ENCODE results near the gene CACNB4.

CACNB4 gene

DNA sequence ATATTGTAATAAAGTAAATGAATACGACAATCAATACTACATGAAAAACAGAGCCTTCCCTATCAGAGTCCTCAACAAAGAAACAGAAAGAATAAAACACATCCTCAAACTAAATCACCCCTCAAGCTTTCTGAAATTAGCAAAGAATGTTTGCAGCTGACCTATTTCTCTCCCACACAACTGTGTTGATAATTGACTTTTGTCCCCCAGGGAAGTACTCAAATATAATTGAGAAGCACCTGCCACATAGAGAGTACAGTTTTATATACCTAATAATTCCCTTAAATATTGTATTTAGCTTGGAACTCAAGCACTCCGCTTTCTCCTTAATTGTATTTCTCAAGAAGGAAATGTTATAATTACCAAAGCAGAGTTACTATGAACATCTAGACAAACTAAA is 12.6 kb downstream of the CACNB4 start:
- DNase-seq, result no peak

DNA sequence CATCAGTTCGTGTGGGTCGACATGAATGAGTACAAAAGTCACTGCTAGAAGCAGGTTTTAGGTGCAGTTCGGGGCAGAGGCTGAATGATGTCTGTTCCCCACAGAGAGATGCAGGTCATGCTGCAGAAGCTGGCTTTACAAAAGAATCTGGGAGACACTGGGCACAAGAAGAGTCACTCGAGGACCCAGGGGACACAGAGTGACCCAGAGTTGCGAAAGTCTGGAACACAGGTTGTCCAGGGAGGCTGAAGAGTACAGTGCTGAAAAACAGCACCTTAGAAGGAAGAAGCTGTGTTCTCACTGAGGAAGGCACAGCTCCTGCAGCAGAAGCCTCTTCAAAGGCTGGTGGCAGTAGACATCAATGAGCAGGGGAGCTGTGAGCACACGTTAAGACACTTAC is 14.8 kb downstream of the CACNB4 start:
- no peak for DNase-seq

DNA sequence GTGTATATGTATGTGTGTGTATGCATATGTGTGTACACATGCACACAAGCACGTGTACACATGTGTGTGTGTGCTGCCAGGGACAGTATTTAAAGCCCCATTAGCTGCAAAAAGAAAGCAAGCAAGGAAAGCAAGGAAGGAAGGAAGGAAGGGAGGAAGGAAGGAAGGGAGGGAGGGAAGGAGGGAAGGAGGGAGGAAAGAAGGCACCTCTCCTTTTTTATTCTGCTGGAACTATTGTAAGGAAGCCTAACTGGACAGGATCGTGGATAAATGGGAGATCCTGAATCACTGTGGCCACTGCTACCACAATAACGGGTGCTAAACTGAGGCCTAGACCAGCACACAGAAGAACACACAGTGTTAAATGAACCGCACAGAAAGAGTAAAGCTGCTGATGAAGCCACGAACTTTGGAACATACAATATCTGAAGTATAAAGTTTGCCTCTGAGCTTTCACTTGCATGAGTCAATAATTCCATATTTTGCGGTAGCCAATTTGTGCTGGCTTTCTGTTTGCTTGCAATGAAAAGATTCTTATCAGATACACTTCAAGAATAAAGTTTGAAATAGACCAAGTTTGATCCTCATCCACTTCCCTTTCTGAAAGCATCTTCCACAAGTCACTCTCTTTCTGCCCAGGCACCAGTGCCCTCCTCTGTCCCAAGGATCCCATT is 15.5 kb downstream of the CACNB4 start:
- DNase-seq, result no peak

DNA sequence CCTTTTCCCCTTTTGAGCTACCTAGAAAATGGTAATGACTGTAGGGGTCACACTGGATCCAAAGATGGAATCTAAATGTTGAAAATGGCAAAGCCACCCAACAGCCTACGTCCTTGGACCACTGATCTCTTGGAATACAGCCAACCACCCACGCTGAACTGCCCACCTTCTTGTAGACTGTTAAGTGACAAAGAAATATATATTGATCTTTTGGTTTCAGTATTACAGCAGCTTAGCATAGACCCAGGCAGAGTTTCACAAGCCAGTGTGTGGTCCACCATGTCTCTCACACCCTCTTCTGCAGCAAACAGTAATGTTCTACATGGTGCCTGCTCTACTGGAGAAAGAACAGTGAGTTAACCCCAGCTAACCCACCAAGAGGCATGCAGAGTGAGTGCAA is 20.2 kb downstream of the CACNB4 start:
- no peak for DNase-seq

DNA sequence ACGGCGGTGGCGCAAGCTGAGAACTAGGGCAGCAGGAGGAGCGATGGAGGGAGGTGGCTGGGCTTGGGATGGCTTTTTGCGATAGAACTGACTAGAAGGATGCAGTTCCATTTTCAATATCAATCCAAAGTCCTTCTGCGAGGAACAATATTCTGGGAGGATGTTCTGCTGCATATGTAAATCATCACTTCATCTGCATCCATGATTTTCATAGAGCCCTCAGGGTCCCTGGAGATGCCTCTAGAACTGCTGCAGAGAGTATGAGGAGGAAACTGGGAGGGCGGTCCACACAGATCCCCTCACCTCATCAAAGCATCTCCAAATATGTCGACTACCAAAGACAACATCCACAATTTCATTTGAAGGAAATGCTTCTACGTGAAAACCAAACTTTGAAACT is 20.8 kb downstream of the CACNB4 start:
- no peak for DNase-seq

DNA sequence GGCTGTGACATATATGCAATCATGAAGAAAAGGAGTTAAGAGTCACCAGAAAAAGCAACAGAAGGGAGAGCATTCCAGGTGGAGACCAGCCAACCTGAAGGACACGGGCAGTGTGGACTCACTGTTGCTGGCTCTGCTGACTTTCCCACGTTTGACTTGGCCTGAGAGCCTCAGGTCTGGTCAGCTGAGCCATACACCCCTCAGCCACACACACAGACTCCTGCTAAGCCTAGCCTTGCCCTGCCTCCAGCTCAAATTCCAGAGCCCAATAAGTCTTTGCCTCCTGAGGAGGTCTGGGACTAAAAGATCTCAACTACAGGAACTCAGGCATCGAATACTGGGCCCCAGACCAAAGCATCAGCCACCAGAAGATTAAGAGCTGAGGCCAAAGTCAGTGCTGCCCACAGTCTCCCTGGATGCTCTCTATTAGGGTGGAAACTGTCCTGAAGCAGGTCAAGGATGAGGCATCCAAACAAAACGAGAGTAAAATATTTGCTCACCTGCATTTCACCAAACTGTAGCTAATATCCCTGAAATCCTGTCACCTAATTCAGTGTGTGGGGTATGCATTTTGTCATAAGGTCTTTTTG is 23.3 kb downstream of the CACNB4 start:
- no peak for DNase-seq

DNA sequence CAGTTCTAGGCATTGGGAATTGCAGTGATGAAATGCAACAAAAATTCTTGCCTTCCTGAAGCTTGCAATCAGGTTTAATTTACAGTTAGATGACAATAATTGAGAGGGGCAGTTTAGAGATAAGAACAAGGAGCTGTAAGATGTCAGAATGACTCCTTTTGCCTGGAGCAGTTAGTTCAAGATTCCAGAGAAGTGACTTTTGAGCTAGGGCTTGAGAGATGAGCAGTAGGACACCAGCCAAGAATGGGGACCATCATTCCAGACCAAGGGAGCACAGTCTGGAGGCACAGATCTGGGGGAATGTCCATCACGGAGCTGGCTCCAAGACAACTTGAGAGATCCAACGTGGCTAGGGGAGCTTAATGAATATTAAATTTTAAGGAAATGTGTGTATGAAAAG is 26.8 kb downstream of the CACNB4 start:
- no peak for DNase-seq

DNA sequence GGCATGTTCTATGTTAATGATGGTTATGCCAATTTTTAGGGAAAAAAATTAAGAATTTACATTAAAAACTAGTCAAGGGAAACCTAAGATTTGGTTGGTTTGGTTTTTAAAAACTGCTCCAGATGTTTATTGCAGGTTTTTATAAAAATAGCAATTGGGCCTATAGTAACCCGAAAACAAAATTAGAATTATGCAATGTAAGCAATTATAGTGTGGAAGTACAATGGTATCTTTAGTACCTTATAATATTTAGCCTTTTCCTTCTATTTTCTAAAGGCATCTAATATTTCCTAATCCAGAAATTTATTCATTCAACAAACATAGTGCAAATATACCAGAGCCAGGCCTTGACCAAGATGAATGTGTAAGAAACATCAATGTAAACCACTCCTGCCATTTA is 27.3 kb downstream of the CACNB4 start:
- no peak for DNase-seq

DNA sequence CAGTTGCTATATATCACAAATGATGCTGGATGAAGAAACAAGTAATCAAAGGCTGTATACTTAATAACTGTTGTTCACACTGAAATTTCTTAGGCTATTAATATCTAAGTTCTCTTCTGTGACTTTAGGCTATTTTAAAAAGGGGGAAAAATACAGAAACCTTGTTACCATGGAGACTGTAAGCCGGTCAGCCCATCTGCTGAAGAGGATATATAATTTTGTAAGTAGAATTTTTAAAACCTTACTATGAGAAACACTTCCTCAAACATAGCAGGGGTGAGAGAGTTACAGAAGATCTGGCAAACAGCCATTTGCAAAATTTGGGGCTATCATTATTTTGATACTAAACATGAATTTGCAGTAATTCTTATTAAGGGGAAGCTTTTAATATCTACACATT is 27.8 kb downstream of the CACNB4 start:
- no peak for DNase-seq

DNA sequence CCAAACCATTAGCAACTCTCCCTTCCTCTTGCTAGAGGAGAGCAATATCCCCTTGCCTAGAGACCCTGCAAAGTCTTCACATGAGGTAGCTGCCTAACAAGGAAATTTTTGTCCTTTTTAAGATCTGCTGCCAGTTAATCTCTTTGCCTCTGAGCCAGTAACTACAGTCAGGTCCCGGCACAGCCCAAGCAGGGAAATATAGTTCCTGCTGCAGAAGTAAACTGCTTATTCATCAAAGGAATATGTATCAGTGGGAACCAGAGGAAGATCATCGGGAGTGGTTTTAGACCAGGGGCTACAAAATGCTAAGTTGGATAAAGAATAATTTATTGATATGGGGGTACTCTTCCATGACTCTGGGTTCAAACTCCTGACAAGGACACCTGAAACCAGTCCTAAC is 30.6 kb downstream of the CACNB4 start:
- no peak for DNase-seq

DNA sequence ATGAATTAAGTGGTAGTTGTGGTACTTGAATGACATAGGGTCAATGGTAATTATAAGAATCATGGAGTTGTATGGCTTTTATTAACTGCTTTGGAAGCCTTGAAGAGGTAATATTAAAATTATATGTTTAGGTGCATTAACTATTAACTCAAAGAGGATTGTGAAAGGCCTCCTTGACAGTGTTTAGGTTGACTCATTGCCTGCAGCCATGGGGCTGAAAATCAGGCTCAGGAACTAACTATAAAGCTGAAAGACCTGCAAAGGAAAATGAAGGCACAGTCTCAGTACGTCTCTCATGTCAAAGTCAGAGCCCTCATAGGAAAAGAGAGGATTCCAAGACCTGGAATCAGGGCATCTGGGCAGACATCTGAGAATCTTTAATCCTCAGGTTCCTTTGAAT is 31.0 kb downstream of the CACNB4 start:
- DNase-seq, result no peak

DNA sequence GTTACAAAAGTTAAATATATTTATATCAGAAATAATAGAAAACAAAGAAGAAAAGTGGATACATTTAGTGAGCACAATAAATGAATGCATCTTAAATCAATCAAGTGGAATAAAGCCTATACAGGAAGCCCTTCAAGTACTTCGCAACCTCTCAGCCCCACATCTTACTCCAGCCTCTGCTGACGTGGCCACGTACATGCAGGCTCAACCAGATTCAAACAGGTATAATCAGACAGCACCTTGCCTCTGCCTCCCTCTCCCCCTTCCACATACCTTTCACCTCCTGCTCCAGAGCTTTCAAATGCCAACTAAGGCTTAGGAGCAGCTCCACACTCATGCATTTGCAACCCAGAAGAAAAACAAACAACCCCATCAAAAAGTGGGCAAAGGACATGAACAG is 32.9 kb downstream of the CACNB4 start:
- DNase-seq, result no peak

DNA sequence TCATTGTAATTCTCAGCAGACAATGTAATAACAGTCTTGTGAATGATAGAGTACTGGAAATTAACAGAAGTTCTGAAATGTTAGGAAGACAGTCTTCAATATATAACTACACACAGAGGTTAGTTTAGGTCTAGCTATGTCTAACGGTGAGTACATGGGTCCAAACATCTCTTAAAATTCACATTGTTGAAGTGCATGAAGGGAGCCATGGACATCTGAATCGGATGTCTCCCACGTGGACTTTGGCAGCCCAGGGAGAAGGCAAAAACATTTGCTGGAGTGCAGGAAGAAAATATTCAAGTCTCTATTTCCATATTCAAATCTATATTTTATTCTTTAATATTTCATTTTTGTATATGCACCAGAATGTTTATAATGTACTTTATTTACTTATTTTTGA is 34.8 kb downstream of the CACNB4 start:
- DNase-seq, result no peak

DNA sequence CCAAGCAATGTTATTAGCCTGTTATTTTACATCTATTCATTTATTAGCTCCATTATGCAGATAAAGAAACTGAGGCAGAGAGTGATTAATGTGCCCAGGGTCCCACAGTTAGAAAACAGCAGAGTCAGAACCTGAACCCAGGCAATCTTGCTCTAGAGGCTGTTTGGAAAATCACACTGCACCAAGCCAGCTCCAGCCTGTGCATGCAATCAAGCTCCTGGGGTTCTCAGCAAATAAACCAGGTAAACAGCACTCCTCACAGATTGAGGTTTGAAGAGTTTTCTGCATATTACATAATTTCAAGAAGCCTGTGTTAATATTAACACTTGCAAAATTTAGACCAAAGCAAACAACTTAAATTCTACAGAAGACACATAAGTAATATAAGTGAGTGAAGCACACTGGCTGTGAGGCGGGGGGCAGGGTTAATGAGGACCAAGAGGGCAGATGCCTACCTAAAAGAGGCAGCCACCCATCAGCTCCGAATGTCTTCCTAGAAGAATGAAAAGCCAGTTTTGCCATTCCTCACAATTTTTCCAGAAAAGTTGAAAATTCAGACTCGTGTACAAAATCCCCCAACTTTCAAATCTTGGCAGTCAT is 35.4 kb downstream of the CACNB4 start:
- DNase-seq, result no peak

DNA sequence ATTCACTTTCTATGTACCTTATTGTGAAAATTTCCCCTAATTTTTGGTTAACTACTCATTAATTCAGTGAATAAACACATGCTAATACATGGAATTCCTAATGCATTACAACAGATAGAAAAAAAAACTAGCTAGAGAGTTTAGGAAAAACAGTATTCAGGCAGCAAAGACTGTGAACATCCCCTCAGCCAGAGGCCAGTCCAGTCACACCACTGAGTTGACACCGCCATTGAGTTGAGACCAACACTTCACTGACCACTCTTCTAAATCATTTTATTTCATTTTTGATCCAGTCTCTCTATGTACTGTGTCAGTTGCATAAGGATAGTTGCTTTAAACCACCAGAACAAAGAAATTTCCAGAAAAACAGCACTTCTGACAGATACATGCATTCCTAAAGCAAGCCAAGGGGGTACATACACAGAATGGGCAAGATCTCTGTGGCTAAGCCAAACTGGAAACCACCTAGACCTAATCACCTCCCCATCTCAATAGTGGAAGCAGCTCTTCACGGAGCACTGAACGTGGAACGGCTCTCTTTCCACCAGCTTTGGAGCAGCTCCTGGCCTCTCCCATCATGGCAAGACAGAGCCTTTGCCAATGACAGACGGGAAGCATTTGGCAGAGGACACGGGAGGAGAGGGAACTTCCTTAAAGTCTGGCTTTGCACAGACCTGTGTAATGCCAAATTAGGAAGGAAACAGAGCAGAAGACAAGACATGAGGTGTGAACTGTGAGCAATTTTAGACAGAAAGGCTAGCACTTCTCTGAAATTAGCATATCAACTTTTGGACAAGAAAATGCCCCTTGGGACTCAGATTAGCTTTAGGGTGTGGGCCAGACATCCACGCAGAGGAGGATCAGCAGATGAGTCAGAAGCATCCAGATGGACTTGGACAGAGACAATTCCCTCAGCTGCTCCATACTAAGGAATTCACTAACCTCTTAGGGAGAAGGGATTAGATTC is 36.4 kb downstream of the CACNB4 start:
- DNase-seq, result no peak

DNA sequence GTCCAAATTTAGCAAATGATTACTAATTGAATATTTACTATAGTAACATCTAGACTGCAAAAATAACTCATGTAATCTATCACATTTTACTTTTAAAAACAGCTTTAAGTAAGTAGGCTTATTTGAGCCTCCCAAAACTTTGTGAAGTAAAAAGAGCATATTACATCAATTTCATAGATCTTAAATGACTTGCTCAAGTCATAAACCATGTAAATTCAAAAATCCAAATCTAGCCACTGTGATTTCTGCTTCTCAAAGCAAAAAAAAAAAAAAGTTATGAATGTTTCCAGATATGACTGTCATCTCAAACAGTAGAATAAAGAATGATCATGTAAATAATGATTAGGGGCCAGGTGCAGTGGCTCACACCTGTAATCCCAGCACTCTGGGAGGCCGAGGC is 37.5 kb downstream of the CACNB4 start:
- no peak for DNase-seq

DNA sequence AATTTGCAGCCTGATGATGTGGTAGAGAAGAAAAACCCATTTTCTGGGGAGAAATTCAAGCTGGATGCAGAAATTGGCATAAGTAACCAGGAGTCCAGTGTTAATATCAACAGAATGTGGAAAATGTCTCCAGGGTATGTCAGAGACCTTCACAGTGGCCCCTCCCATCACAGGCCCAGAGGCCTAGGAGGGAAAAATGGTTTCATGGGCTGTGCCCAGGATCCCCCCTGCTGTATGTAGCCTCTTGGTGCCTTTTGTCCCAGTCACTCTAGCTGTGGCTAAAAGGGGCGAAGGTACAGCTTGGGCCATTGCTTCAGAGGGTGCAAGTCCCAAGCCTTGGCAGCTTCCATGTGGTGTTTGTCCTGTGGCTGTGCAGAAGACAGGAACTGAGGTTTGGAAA is 40.2 kb downstream of the CACNB4 start:
- DNase-seq, result no peak

DNA sequence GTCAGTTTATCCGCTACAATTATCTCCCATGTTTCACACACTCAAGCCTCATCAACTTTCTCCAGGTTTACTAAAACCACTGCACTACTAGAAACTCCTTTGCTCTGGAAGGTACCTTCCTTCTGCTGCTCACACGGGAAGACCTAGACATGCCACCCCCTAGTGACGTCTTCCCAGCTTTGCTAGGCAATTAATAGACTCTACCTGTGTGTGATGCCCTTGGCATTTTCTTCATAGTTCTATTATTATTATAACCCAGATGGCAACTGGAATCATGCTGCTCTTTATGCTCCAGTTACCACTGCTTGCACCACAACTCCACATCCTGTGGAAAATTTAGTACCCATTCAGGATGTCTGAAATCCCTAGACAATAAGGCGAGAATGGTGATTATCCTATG is 42.4 kb downstream of the CACNB4 start:
- no peak for DNase-seq

DNA sequence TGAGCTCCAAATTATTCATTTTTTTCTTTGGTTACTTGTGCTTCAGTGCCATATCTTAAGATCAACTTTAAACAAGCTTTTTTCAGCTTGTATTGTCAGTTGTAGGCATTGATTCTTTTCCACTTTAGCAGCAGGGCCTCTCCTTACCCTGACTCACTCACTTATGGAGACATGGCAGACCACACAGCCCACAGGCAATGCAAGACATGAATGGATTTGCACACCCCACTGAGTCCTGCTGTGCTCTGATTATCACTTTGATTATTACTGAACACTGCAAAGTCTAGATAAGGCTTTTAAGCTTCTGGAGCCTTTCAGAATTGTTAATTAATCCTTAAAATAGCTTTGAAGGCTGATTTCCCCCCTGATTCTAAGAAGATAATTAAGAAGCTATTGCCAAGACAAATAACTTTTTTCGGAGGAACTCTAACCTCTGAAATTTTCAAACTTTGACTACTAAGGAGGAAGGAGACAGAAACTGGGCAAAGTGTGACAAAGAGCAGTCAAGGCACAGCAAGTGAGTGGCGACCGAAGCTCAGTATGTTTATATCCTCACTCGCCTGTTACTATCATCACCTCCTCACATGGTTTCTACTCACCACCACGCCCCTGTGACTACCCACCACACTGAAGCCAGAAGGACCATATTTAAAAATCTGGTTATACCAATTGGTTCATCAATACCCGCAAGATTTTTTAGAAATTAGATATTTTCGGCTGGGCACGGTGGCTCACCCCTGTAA is 43.3 kb downstream of the CACNB4 start:
- DNase-seq, result no peak

DNA sequence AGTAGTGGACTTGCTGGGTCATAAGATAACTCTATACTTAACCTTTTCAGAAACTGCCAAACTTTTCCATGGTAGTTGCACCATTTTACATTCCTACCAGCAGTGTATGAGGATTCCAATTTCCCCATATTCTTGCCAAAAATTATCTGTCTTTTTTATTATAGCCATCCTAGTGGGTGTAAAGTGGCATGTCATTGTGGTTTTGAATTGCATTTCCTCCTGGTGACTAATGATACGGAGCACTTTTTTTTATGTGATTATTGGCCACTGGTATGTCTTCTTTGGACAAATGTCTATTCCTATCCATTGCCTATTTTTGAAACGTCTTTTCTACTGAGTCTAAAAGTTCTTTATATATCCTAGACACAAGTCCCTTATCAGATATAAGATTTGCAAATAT is 44.3 kb downstream of the CACNB4 start:
- no peak for DNase-seq

DNA sequence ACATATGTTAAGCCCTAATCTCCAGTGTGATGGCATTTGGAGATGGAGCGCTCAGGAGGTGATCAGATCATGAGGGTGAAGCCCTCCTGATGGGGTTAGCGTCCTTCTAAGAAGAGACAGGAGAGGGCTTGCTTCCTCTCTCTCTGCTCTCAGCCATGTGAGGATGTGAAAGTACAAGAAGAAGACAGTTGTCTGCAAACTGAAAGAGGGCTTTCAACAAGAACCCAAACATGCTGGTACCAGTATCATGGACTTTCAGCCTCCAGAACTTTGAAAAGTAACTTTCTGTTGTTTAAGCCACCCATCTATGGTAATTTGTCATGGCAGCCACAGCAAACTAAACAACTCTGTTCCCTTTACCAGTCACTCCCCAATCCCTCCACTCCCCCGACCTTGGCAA is 47.4 kb downstream of the CACNB4 start:
- no peak for DNase-seq

DNA sequence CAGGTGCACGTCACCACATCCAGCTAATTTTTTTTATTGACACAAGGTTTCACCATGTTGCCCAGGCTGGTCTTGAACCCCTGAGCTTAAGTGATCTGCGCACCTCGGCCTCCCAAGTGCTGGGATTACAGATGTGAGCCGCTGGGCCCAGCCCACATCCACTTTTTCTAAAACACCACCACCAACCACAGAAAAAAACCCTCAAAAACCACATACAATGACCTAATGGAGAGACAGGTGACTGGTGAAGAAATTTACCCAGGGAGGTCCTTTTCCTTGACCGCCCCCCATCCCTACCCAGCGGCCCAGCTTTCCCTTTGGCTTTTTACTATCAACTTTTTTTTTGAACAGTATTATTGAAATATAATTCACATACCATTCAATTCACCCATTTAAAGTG is 47.9 kb downstream of the CACNB4 start:
- no peak for DNase-seq

DNA sequence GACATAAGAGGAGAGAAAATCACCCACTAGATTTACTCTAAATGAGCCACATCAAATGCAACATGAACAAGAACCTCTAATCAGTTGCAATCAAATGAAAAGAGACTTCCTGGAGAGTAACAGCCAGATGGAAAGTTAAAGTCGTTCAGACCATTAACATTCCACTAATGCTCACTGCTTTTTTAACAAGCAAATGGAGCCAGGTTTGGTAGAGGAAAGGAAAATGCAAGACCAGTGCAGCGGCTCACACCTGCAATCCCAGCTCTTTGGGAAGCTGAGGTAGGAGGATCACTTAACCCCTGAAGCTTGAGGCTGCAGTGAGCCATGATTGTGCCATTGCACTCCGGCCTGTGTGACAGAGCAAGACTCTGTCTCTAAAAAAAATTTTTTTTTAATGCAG is 48.5 kb downstream of the CACNB4 start:
- DNase-seq, result no peak

Measured in stimulated activated CD4-positive, alpha-beta T cell treated with anti-CD3 and anti-CD28 coated beads, Interleukin-2, amount 100 ng/mL, for 24 hours (primary cell).